GM21723 (cell line): ENCODE results near the gene AMMECR1.
"Not testable (repeated sequence)": the region's sequence is repeated elsewhere in the genome, so short reads cannot be mapped to it uniquely, and the experiment has no call there.

Experiments
- ATAC-seq: cut with Tn5 transposase; IDR thresholded peaks from one replicate; pipeline ENCODE4 v1.9.1; 2021; ENCODE audit warnings: mild to moderate bottlenecking, moderate library complexity; ENCODE audit not compliant: unreplicated experiment

The AMMECR1 gene

GRCh38 chrX:110173192-110174175, 144.4 kb downstream of the AMMECR1 start:
- ATAC-seq: no peak

- ATAC-seq: peak; percentile 99
Observed at GRCh38 chrX:110172215-110172614, 145.7 kb downstream of the AMMECR1 start.

- no peak for ATAC-seq
Observed at GRCh38 chrX:110171442-110171841, 146.4 kb downstream of the AMMECR1 start.

- no peak for ATAC-seq
Observed at GRCh38 chrX:110170029-110170428, 147.9 kb downstream of the AMMECR1 start.

GRCh38 chrX:110168585-110168984, 149.3 kb downstream of the AMMECR1 start:
- no peak for ATAC-seq

- ATAC-seq: no peak
Observed at GRCh38 chrX:110167952-110168451, 149.9 kb downstream of the AMMECR1 start.

GRCh38 chrX:110163488-110163887, 154.4 kb downstream of the AMMECR1 start:
- ATAC-seq: no peak

GRCh38 chrX:110162867-110163266, 155.0 kb downstream of the AMMECR1 start:
- ATAC-seq: no peak

DNA sequence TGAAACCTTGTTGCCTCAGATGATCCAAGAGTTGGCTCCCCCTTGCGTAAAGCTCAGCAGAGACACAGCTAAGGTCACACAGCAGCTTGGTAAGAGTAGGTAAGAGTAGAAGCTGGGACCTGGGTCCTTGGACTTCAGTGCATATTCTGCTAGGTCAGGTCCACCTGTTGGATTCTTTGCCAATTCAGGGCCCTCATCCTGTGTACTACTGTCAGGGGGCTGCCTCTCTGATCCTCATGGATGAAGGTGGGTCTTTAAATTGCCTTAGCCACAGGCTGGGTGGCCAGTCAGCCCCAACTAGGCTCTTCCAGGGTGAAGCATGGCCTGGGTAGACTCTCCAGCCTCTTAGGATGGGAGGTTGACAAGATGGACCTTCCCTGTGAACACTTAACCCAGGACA, 155.8 kb downstream of the AMMECR1 start:
- no peak for ATAC-seq

- no peak for ATAC-seq
Observed at GRCh38 chrX:110161361-110161686, 156.6 kb downstream of the AMMECR1 start.

DNA sequence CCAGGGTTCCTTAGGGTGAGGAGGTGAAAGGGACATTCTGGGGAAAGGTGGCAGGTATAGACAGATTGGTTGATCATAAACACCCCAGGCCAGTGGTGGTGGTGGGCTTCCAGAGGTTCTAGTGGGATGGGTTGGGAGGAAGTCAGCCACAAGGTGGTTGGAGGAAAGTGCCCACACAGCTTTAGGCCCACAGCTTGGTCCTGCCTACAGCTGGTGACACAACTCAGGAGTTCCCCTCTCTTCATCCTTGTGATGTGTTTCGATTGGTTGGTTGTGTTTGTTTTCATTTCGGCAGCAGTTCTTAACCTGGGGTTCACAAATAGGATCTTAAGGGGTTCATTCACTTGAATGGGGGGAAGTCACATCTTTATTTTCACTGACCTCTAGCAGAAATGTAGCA, 158.0 kb downstream of the AMMECR1 start:
- ATAC-seq: no peak

DNA sequence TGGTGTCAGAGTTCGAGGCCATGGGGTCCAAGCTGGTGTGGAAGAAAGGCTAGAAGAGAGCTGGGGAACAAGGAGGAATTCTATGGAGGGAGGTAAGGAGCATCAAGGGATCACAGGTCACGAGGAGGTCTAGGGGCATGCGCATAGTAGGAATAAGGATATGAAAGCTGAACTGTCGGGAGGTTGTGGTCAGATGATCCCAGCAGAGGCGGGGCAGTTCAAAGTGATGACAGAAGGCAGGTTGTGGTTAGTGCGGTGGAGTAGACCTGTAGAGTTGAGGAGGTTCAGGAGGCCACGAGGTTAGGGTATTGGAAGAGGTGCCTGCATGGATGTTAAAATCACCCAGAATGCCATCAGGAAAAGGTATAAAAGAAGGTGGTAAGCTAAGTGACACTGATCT, 158.7 kb downstream of the AMMECR1 start:
- no peak for ATAC-seq

- no peak for ATAC-seq
Observed at GRCh38 chrX:110157444-110157843, 160.4 kb downstream of the AMMECR1 start.

DNA sequence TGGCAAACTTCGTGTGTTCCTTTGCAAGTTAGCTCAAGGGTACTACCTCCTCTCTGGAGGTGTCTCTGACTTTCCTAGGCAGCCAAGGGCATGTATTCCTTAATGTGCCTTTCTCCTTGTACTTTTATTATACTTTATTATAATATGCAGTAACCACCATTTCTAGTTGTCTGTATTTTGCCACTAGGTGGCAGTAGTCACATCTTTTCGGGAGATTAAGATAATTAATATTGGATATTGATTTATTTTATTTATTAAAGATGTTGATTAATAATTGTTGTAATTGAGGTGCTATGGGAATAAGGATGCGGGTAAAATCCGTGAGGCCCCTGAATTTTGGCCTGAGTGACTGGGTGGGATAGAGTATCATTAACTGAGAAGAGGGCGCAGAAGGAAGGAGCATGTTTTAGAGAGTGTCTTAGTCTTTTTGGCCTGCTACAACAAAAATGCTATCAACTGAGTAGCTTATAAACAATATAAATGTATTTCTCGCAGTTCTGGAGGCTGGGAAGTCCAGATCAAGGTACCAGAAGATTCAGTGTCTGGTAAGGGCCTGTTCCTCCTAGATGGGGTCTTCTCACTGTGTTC, 161.6 kb downstream of the AMMECR1 start:
- ATAC-seq: no peak

- no peak for ATAC-seq
Observed at GRCh38 chrX:110155759-110156158, 162.1 kb downstream of the AMMECR1 start.

DNA sequence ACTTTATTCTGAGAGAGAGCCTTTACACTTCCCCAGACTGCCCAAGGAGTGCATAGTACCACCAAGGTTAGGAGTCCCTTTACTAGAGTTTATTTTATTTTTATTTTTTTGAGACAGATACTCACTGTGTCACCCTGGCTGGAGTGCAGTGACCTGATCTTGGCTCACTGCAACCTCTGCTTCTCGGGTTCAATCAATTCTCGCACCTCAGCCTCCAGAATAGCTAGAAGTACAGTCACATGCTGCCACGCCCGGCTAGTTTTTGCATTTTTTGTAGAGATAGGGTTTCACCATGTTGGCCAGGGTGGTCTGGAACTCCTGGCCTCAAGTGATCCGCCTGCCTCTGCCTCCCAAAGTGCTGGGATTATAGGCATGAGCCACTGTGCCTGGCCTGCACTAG, 163.6 kb downstream of the AMMECR1 start:
- ATAC-seq: not testable (repeated sequence)

- ATAC-seq: no peak
Observed at GRCh38 chrX:110153896-110154295, 164.0 kb downstream of the AMMECR1 start.

- no peak for ATAC-seq
Observed at GRCh38 chrX:110153244-110153643, 164.6 kb downstream of the AMMECR1 start.

DNA sequence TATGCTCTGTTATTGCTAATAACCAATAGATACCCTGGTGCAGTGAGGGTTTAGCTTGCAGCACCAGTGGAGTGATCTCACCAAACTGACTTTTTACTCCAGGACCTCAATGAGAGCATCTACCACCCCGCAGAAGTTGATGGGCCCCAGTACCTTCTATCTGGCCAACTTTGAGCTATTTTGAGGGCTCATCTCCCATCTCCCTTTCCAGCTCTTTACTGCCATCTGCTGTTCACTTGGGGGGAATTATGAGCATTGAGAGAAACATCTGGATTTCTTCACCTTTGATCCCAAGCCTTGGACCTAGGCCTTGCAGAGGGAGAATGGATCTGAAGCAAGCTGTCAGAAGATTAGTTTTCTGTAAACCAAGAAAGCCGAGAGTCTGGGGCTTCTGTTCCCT, 171.4 kb downstream of the AMMECR1 start:
- peak; percentile 78 for ATAC-seq

DNA sequence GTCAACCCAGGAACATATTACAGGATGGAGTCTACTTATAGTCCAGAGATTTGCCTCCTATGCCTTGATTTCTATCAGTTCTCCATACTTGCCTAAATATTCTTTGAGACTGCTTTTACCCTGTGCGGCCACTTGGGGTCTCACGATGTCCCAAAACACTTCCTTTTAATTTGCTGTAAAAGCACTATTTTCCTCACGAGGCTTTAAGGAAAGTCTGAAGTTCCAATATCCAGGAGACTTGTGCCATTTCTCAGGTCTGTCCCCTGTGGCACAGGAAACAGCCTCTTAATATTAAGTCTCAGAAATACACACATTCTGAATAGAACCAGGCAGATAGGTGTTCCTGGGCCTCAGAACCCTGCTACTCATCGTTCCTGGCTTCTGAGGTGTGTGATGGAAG, 172.0 kb downstream of the AMMECR1 start:
- ATAC-seq: peak; percentile 74

GRCh38 chrX:110145311-110145710, 172.6 kb downstream of the AMMECR1 start:
- no peak for ATAC-seq
